ENCODE results near the gene RANBP1. TPM values are rescaled to one million over a fixed set of nuclear protein-coding genes. Genes with fewer than 3 reads are reported as not detected.

RANBP1 gene
- total RNA-seq, 3 donors from 2014 or later: 453 to 533 (median 503) TPM

- H3K4me1 Mint-ChIP-seq (ENCODE audit: low read depth): peaks cover 39% of the 10 kb centered on the region
- H3K4me3 Mint-ChIP-seq: peak overlapping the region; percentile 91
- H3K9me3 Mint-ChIP-seq: no peaks in the 10 kb centered on the region
- DNase-seq: no peak
- no peaks in the 10 kb centered on the region for H3K27me3 Mint-ChIP-seq (ENCODE audit: low read depth)
- H3K36me3 Mint-ChIP-seq (ENCODE audit: insufficient read depth): peaks cover 21% of the 10 kb centered on the region
- ATAC-seq: no peak
Observed at GRCh38 chr22:20118300-20119020, 2.6 kb downstream of the RANBP1 start.

GRCh38 chr22:20121856-20122415, 6.0 kb downstream of the RANBP1 start:
- H3K36me3 Mint-ChIP-seq (ENCODE audit: insufficient read depth): peaks cover 25% of the 10 kb centered on the region
- H3K4me1 Mint-ChIP-seq (ENCODE audit: low read depth): peaks cover 33% of the 10 kb centered on the region
- no peaks in the 10 kb centered on the region for H3K9me3 Mint-ChIP-seq
- H3K4me3 Mint-ChIP-seq: no peak overlapping the region
- ATAC-seq (no peak), DNase-seq (no peak)
- H3K27me3 Mint-ChIP-seq (ENCODE audit: low read depth): no peaks in the 10 kb centered on the region

- Mint-ChIP-seq H3K36me3 (ENCODE audit: insufficient read depth) (peaks cover 30% of the 10 kb centered on the region), H3K27me3 (ENCODE audit: low read depth) (no peaks in the 10 kb centered on the region), H3K4me1 (ENCODE audit: low read depth) (peaks cover 33% of the 10 kb centered on the region), H3K4me3 (no peak overlapping the region), H3K9me3 (no peaks in the 10 kb centered on the region)
- DNase-seq (no peak), ATAC-seq (no peak)
Observed at GRCh38 chr22:20123366-20124082, 7.6 kb downstream of the RANBP1 start.

GRCh38 chr22:20124083-20124787, 8.3 kb downstream of the RANBP1 start:
- Mint-ChIP-seq H3K27me3 (ENCODE audit: low read depth) (no peaks in the 10 kb centered on the region), H3K9me3 (no peaks in the 10 kb centered on the region), H3K36me3 (ENCODE audit: insufficient read depth) (peaks cover 27% of the 10 kb centered on the region), H3K4me1 (ENCODE audit: low read depth) (peaks cover 31% of the 10 kb centered on the region), H3K4me3 (no peak overlapping the region)
- DNase-seq (no peak), ATAC-seq (no peak)

GRCh38 chr22:20125201-20126174, 9.6 kb downstream of the RANBP1 start:
- Mint-ChIP-seq H3K4me1 (ENCODE audit: low read depth) (peaks cover 23% of the 10 kb centered on the region), H3K27me3 (ENCODE audit: low read depth) (no peaks in the 10 kb centered on the region), H3K4me3 (no peak overlapping the region), H3K9me3 (no peaks in the 10 kb centered on the region), H3K36me3 (ENCODE audit: insufficient read depth) (peaks cover 22% of the 10 kb centered on the region)
- ATAC-seq: no peak
- no peak for DNase-seq

- Mint-ChIP-seq H3K36me3 (ENCODE audit: insufficient read depth) (peaks cover 21% of the 10 kb centered on the region), H3K9me3 (no peaks in the 10 kb centered on the region), H3K4me1 (ENCODE audit: low read depth) (peaks cover 20% of the 10 kb centered on the region)
Observed at GRCh38 chr22:20126284-20127029, 10.6 kb downstream of the RANBP1 start.

GRCh38 chr22:20127318-20127868, 11.5 kb downstream of the RANBP1 start:
- H3K4me3 Mint-ChIP-seq: no peak overlapping the region
- DNase-seq (no peak), ATAC-seq (no peak)
- peaks cover 15% of the 10 kb centered on the region for H3K36me3 Mint-ChIP-seq (ENCODE audit: insufficient read depth)
- H3K4me1 Mint-ChIP-seq (ENCODE audit: low read depth): peaks cover 12% of the 10 kb centered on the region
- H3K27me3 Mint-ChIP-seq (ENCODE audit: low read depth): no peaks in the 10 kb centered on the region
- no peaks in the 10 kb centered on the region for H3K9me3 Mint-ChIP-seq

More at GRCh38 chr22:20126284-20127029, 10.6 kb downstream of the RANBP1 start:
- ATAC-seq (no peak), DNase-seq (no peak)
- H3K27me3 Mint-ChIP-seq (ENCODE audit: low read depth): no peaks in the 10 kb centered on the region
- H3K4me3 Mint-ChIP-seq: no peak overlapping the region

- Mint-ChIP-seq H3K4me3 (no peak overlapping the region), H3K9me3 (no peaks in the 10 kb centered on the region), H3K36me3 (ENCODE audit: insufficient read depth) (peaks cover 15% of the 10 kb centered on the region), H3K27me3 (ENCODE audit: low read depth) (no peaks in the 10 kb centered on the region), H3K4me1 (ENCODE audit: low read depth) (peaks cover 18% of the 10 kb centered on the region)
- ATAC-seq (no peak), DNase-seq (no peak)
Observed at GRCh38 chr22:20127869-20128618, 12.1 kb downstream of the RANBP1 start.

GRCh38 chr22:20128619-20128901, 12.7 kb downstream of the RANBP1 start:
- DNase-seq (no peak), ATAC-seq (no peak)
- Mint-ChIP-seq H3K4me1 (ENCODE audit: low read depth) (peaks cover 21% of the 10 kb centered on the region), H3K9me3 (no peaks in the 10 kb centered on the region), H3K36me3 (ENCODE audit: insufficient read depth) (peaks cover 15% of the 10 kb centered on the region), H3K4me3 (no peak overlapping the region), H3K27me3 (ENCODE audit: low read depth) (no peaks in the 10 kb centered on the region)

- no peaks in the 10 kb centered on the region for H3K9me3 Mint-ChIP-seq
- DNase-seq (peak; percentile 52), ATAC-seq (peak in 1 of 2 donors; percentile 5)
- H3K27me3 Mint-ChIP-seq (ENCODE audit: low read depth): no peaks in the 10 kb centered on the region
- H3K4me1 Mint-ChIP-seq (ENCODE audit: low read depth): peaks cover 22% of the 10 kb centered on the region
- no peak overlapping the region for H3K4me3 Mint-ChIP-seq
- H3K36me3 Mint-ChIP-seq (ENCODE audit: insufficient read depth): peaks cover 15% of the 10 kb centered on the region
Observed at GRCh38 chr22:20128902-20129746, 13.2 kb downstream of the RANBP1 start.

GRCh38 chr22:20129747-20130014, 13.8 kb downstream of the RANBP1 start:
- H3K36me3 Mint-ChIP-seq (ENCODE audit: insufficient read depth): peaks cover 15% of the 10 kb centered on the region
- peaks cover 28% of the 10 kb centered on the region for H3K4me1 Mint-ChIP-seq (ENCODE audit: low read depth)
- DNase-seq (no peak), ATAC-seq (no peak)
- no peaks in the 10 kb centered on the region for H3K9me3 Mint-ChIP-seq
- H3K4me3 Mint-ChIP-seq: no peak overlapping the region
- no peaks in the 10 kb centered on the region for H3K27me3 Mint-ChIP-seq (ENCODE audit: low read depth)

GRCh38 chr22:20130319-20130718, 14.4 kb downstream of the RANBP1 start:
- Mint-ChIP-seq H3K4me1 (ENCODE audit: low read depth) (peaks cover 30% of the 10 kb centered on the region), H3K36me3 (ENCODE audit: insufficient read depth) (peaks cover 13% of the 10 kb centered on the region), H3K27me3 (ENCODE audit: low read depth) (no peaks in the 10 kb centered on the region), H3K4me3 (peak overlapping the region; percentile 64), H3K9me3 (no peaks in the 10 kb centered on the region)
- ATAC-seq (no peak), DNase-seq (no peak)
